Body of pancreas (tissue), 4 donors: ENCODE data around the gene MORC2.

ENCODE experiments used
- CTCF ChIP-seq, 7 experiments: fragments of 450-650 bp in 4 of 7; fragments of 200-600 bp in 3 of 7; sonication (generic) in 3 of 7; IDR thresholded peaks; one replicate each; pipeline ENCODE4 v1.5.1; 2016 to 2019; ENCODE audit warnings: antibody characterized with exemption in 7 of 7
- POLR2A ChIP-seq, 3 donors: fragments of 450-650 bp; IDR thresholded peaks; one replicate each; pipeline ENCODE4 v1.6.1; 2016; ENCODE audit warnings: antibody characterized with exemption in 3 of 3, mild to moderate bottlenecking in 2 of 3

- TF ChIP-seq CTCF (IDR thresholded peaks at IDR 0.05) (no peak), POLR2A (IDR thresholded peaks at IDR 0.05) (no peak)
Measured at GRCh38 chr22:30903876-30904460, 64.6 kb downstream of the MORC2 start.
